Stimulated activated CD4-positive, alpha-beta T cell treated with anti-CD3 and anti-CD28 coated beads, TNF-alpha, amount 100 ng/mL, for 4 hours (primary cell): Measurements from ENCODE around the gene FHL3.
"Not testable (repeated sequence)": the region's sequence is repeated elsewhere in the genome, so short reads cannot be mapped to it uniquely, and the experiment has no call there.

Source experiments
- DNase-seq, 3 experiments: peaks; one replicate each; pipeline ENCODE4 v3.0.0-alpha.2; 2020; ENCODE audit warnings: low read depth in 3 of 3

The FHL3 gene

DNA sequence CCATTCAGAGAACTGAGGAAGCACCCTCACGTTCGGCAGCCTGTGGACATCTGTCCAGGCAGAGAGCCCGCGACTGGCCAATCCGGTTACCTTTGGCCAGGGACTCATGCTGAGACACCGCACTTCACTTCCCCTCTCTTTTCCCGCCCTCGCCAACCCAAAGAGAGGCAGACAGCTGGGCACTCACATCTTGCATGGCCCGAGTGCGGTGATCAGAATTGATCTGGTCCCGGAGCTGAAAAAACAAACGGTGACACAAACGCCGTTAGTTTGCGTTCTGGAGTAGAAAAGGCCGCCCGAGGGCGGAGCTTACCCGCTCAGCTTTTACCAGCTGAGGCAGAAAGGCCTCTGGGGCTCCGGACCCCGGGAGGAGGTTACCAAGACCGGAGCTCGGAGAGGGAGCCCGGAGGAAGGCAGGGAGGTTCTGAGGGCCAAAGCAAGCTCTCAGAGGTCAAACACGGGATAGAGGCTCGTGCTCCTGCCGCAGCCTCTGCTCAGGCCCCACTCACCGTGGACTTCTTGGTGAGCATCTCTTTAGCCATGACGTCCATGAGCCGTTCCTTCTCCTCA lies 15.9 kb downstream of the FHL3 start:
- no peak for DNase-seq

DNA sequence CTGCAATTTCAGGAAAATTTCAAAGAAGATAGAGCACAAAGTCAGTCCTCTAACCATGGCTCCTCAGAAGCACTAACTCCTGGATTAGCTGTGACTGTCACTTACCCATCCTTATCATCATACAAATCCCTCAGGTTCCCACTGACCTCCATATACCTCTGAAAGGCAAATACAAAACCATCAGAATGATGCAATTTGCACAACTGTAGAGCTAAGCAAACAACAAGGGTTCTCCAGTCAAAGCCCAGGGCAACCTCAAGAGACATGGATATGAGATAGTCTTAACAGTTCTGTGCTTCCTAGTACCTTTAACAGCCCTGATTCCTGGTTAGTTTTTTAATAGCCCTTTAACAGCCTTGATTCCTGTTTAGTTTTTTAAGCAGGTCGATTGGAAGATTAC lies 17.6 kb downstream of the FHL3 start:
- DNase-seq = no peak

DNA sequence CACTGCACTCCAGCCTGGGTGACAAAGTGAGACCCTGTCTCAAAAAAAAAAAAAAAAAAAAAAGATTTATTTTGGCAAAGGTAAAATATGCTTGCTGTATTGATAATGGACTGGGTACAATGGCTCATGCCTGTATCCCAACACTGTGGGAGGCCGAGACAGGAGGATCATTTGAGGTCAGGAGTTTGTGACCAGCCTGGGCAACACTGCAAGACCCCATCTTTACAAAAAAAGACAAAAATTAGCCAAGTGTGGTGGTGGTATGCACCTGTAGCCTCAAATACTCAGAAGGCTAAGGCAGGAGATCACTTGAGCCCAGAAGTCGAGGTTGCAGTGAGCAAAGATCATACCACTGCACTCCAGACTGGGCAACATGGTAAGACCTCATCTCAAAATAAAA lies 21.8 kb downstream of the FHL3 start:
- DNase-seq = no peak

DNA sequence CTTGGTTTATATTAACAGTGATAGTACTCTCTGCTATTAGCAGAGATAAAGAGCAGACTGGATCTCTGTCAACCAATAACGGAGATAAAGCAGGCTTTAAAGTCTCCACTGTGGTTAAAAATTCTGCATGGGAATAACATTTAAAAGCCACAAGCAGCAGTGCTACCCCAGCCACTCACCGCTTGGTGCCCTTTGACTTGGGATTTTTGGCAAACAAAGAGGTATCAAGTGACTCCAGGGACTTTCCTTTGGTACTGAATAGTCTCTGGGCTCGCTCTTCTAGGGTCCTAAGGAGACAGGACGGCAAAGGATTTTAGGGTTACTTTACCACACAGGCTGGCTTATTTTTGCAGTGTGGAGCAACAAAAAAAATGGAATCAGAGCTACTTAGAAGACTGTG lies 26.8 kb downstream of the FHL3 start:
- DNase-seq = no peak

DNA sequence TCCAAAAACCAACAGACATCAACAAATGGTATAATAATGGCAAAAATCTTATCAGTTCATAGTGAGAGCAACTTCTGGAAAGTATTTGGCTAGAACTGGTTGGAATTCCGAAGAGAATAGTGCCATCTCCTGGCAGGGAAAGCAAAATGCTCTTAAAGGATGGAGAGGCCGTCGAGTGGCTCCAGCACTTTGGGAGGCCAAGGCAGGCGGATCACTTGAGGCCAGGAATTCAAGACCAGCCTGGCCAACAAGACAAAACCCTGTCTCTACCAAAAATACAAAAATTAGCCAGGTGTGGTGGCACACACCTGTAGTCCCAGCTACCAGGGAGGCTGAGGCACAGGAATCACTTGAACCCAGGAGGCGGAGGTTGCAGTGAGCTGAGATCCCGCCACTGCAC lies 30.2 kb downstream of the FHL3 start:
- not testable (repeated sequence) for DNase-seq

DNA sequence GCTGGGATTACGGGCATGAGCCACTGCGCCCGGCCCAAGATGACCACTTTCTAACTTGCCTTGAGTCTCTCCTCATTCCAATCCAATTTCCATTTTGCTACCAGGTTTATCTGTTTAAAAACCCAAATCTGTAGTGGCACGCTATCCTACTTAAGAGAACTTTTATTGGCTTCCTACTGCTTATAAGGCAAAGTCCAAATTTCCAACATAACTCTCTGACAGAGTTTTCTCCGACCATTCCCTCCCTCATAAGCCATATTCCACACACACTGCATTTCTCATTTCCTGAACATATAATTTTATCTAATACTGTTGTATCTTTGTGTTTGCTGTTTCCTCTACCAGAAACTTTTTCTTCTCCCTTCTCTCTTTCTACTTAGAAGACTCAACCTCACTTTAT lies 30.7 kb downstream of the FHL3 start:
- DNase-seq = no peak

DNA sequence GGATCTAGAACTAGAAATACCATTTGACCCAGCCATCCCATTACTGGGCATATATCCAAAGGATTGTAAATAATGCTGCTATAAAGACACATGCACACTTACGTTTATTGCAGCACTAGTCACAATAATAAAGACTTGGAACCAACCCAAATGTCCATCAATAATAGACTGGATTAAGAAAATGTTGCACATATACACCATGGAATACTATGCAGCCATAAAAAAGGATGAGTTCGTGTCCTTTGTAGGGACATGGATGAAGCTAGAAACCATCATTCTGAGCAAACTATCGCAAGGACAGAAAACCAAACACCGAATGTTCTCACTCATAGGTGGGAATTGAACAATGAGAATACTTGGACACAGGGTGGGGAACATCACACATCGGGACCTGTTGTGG lies 31.6 kb downstream of the FHL3 start:
- DNase-seq = not testable (repeated sequence)

DNA sequence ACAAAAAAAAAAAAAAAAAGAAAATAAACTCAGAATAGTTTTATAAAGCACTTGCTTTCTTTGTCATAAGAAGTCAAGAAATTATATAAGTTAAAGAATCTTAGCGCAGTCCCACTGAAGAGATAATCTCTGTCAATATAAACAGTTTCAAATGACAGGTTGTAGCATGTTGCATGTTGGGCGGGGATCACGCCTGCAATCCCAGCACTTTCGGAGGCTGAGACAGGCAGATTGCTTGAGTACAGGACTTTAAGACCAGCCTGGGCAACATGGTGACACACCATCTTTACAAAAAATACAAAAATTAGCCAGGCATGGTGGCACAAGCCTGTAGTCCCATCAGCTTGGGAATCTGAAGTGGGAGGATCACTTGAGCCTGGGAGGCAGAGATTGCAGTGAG lies 40.0 kb downstream of the FHL3 start:
- no peak for DNase-seq

DNA sequence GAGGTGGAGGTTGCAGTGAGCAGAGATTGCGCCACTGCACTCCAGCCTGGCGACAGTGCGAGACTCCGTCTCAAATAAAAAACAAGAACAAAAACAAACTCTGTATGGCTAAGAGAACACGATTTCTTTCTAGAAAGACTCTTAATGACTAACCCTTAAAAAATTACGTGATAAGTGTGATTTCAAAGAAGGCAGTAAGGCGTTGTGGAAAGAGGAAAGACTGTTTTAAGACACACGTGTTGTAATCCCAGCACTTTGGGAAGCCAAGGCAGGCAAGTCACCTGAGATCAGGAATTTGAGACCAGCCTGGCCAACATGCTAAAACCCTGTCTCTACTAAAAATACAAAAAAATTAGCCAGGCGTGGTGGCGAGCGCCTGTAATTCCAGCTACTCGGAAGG lies 41.2 kb downstream of the FHL3 start:
- not testable (repeated sequence) for DNase-seq

DNA sequence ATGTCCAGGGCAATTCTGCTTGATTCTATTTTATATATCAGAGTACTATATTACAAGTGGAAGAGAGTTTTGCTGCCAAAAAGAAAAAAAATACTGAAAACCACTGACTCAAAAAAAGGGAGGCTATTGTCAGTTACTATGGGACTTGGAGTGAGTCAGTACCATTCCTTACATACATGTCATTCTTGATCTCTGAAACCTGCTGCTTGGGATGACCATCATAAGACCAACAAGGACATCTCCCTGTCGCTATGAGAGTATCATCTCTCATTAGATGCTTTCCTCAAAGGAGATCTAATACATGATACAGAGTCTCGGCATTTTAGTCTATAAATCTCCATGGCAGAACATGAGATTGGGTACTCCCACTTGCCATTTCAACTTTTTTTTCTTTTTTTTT lies 46.6 kb downstream of the FHL3 start:
- no peak for DNase-seq

DNA sequence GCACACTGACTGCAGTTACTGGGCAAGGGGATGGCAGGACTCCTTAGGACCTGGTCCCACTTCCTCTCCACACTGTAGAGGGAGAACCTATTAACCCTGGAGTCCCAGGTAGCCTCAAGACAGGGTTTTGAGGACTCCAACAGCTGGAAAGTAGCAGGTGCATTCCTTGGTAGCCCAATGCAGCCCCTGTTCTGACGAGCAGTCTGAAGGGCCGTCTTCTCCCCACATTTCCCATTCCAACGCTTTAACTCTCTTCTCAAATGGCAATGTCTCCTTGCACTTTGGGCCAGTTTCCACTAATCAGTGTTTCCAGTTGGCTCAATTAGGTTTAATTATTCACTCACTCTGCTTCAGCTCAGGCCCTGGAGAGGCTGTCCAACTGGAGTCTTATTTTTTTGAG lies 49.6 kb downstream of the FHL3 start:
- no peak for DNase-seq

DNA sequence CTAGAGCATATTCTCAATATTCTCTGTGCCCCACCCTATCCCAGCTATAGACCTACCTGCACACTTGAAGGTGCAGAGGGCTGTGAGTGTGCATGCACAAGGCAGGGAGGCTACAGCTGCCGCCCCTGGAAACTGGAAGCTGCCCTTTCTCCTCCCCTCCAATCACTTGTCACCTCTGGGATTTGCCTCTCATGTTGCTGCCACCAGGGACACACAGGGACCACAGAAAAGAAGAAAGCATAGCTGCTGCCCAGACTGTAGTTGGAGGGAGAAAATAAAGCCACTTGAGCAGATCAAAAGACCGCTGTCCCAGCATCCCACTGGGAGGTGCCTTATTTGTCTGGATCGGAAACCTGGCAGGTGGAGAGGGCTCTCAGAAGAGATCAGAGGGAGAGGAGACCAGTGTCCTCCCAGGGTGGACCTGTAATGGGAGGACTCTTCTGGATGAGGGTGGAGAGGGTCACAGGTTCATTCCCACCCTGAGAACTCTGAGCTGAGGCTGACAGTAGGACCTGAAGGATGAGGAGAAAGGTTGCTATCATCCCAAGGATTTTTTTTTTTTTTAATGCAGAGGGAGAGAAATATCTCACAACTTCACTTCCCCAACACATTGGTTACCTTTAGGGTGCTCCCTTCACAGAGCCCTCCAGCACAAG lies 50.9 kb downstream of the FHL3 start:
- no peak for DNase-seq

DNA sequence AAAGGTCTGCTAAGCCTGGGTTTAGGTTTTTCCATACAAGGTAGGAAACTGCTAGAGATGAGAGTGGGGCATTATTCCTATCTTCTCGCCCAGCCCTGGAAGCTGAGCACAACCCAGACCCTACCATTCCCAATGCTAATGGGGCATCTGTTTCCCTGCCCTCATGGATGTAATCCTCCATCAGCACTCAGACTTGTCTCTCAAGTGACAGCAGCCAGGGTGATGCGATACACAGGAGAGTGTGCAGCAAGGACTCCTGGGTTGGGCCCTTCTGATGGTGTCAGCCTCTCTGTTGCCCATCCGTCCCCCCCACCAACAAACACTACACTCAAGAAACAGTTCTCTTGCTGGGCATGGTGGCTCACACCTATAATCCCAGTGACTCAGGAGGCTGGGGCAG lies 52.6 kb downstream of the FHL3 start:
- DNase-seq = no peak

DNA sequence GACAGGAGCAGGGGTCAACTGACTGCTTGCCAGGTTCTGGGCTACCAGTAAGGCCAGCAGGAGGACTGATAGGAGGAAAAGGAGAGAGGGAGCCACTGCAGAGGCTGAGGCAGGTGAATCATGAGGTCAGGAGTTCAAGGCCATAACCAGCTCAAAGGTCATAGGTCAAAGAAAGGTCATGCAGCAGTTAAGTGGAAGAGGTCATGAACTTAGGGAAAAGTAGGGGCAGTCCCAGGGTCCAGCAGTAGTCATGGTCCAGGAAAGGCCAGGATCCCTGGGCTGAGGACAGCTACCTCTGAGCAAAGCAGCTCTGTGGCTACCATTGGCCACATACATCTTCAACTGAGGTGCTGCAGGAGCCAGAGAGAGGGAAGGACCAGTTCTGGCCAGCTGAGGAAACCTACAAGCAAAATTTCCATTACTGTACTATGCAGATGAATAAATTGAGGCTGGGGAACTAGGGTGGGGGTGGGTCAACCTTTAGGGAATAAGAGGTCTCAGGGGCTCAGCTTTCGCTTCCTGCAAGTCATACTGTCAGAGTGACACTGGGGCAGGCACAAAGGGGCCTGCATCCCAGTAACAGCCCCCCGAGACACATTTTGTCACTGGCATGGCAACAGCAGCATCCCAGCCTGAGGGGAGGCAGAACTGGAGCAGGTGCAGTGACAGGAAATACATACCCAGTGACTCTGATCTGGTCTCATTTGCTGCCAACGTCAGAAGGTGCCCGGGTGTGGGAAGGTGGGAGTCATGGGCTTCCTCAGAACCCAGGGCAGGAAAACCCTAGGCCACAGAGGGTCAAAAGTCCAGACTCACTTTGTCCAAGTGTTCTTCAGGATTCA lies 53.3 kb downstream of the FHL3 start:
- no peak for DNase-seq

DNA sequence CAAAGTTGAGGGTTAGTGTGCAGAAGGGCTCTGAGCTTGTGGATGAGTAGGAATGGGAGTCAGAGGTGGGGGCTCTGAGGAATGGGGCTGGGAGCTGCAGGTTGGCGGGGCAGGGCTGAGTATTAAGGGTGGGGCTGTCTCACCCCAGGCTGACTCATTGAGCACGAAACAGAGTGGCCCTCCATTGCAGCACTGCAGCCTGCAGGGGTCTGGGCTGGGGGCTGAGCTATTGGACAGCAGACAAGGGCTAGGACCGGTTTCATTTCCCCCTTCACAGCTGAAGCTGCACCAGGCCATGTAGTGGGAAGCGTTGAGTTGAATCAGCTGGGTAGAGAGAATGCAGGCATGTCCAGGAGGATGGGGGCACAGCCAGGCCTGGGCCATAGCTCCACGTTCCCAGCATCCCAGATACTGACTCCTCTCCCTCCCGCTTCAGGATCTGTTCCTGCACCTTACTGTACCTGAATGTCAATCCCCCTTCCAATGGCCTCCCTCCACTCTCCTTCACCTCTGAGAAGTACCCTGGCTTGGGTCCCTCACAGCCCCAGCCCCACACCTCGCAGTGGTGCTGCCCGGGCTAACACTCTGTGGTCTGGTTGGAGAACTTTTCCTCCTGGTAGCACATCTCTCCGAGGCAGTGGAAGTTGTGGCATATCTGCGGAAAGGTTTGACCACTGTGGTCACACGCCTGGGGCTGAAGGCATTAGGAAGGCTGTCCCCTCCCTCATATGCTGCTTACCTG lies 54.1 kb downstream of the FHL3 start:
- no peak for DNase-seq

DNA sequence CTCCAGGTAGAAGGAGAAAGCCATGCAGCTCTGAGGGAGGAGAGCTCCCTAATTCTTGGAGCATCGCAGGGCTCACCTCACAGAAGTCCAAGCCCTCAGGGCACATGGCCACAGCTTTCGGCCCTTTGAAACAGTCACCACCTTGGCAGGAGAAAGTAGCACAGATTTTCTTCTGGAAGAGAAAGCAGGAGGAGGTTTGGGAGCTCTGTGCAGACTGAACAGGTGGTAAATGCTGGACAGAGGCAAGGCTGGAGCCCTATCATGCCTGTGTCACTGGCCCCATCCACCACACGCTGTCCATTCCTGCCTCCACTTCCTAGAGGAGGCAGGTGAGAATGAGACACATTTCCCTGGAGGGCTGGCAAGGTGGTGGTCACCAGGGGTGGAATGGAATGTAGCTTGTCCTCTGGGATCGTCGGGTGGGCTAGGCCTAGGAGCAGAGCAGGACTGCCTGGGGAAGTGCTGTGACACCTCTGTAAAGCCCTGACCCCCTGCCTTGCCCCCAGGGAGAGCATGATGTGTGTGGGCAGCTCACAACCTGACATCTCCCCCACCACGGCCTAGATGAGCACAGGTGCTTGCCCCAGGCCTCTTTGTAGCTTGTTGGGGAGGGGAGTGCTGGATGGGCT lies 55.7 kb downstream of the FHL3 start:
- no peak for DNase-seq

DNA sequence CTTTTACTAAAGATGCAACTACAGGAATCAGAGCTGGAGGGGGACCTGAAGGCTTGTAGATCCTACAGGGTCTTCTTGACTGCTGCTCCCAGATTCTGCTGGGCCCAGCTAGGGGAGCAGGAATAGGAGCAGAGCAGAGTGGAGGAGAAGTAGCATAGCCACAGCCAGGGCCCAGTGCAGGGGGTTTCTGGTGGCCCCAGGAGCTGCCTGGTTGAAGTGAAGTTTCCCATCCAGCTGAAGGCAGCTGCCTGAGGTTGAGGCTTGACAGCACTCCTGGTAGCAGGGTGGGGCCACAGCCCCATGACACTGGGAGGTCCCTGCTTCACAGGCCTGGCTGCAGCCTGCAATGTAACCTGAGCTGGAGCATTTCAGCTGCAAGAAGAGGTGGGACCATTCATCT lies 56.5 kb downstream of the FHL3 start:
- no peak for DNase-seq

DNA sequence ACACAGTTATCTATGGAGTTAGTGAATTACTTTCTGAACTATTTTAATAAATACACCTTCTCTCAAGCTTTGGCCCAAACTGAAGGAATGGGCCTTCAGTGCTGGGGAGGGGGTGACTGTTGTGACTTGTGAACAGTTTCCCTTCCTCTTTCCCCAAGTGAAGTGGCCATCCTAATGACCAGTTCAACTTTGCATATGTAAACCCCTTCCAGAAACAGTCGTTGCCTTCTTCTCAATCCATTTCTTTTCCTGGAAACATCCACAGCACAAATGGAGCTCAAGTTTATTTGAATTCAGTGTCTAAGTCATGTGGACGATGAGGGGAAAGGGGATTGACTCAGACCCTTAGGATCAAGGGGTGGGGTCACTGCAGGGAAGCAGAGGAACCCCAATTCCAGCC lies 57.1 kb downstream of the FHL3 start:
- DNase-seq = no peak

DNA sequence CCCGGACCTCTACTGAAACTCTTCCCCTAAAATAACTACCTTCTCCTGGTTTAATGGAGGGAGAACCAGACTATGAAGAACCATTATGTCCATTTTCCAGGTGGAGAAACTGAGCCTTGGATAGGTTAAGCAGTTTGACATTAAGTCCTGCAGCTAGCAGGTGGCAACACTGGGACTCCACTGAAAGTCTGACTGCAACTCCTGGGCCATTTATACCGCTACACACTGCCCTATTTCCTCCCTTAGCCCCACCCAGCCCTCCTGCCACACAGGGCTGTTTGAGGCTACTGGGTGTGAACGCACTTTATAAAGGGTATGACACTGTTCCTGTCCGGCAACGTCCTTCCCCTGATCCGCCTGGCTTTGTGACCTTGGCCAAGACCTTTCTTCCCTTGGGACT lies 58.0 kb downstream of the FHL3 start:
- no peak for DNase-seq
